Left lobe of liver (tissue), 2 donors: Measurements from ENCODE around the gene BCL2L12. TPM values are rescaled to one million over a fixed set of nuclear protein-coding genes. Genes with fewer than 3 reads are reported as not detected.
"Not testable (repeated sequence)": the region's sequence is repeated elsewhere in the genome, so short reads cannot be mapped to it uniquely, and the experiment has no call there.

Experiments
- ATAC-seq: fragments of 200-7000 bp; cut with Tn5 transposase; one replicate; pipeline ENCODE4 v1.9.1; 2020; ENCODE audit warnings: mild to moderate bottlenecking, moderate library complexity
- DNase-seq: peaks from one replicate; pipeline ENCODE4 v3.0.0-alpha.2; 2020; ENCODE audit warnings: low spot score
- total RNA-seq: library from RNA; stranded (reverse); gene quantifications from one replicate; pipeline ENCODE4 v1.2.1, GENCODE V29; 2021
- donor health status: DM: no; HTN: no; CAD: no; lungs with moderate emphysema.
- donor health status: DM: no; HTN: yes; CAD: no.

Gene BCL2L12
- total RNA-seq, 1 donor from 2014 or later = 13.7 TPM

DNA sequence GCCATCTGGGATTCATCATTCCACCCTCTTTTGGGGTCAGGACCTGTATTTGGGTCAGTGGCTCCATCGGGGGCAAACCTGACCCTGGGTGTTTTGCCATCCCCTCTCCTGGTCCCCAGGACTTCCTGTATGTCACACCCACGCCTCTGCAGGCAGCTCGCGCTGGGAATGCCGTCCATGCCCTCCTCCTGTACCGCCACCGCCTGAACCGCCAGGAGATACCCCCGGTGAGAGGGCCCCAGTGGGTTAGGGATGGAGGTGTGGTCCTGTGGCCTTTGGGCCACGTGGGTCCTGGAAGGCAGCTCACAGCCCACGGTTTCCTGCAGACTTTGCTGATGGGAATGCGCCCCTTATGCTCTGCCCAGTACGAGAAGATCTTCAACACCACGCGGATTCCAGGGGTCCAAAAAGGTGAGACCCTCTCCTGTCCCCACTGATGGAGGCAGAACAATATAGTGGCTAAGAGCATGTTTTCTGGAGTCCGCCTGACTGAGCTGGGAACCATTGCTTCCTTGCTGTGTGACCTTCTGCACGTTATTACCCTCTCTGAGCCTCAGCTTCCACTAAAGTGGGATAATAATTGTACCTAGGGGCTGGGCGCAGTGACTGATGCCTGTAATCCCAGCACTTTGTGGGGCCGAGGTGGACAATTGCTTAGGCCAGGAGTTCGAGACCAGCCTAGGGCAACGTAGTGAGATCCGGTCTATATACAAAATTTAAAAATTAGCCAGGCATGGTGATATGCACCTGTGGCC is 39.3 kb downstream of the BCL2L12 start:
- no peak for ATAC-seq

DNA sequence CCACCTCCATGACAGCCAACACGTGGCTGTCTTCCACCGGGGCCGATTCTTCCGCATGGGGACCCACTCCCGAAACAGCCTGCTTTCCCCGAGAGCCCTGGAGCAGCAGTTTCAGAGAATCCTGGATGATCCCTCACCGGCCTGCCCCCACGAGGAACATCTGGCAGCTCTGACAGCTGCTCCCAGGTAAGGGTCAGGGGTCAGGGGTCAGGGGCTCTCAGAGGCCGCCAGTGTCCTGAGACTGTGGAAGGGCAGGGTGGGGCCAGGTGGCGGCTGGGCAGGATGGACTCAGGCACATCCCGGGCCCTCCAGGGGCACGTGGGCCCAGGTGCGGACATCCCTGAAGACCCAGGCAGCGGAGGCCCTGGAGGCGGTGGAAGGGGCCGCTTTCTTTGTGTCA is 40.2 kb downstream of the BCL2L12 start:
- DNase-seq (no peak), ATAC-seq (no peak)

More for the DNA sequence above, 39.3 kb downstream of the BCL2L12 start:
- no peak for DNase-seq

DNA sequence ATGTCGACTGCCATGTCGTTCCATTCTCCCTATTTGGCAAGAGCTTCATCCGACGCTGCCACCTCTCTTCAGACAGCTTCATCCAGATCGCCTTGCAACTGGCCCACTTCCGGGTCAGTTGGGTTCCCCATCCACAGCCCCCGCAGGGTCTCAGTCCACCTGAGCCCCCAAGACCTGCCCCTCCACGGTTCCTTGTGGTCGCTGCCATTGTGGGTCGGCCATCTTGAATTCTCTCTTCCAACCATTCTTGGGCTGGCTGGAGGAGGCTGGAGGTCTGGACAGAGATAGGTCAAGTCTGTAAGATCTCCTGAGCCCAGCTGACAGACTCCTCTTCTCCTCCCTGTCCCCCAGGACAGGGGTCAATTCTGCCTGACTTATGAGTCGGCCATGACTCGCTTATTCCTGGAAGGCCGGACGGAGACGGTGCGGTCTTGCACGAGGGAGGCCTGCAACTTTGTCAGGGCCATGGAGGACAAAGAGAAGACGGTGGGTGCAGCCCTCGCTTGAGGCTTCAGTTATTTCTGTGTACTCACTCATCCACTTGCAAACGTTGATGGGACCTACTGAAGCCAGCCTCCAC is 44.7 kb downstream of the BCL2L12 start:
- ATAC-seq (no peak), DNase-seq (no peak)

DNA sequence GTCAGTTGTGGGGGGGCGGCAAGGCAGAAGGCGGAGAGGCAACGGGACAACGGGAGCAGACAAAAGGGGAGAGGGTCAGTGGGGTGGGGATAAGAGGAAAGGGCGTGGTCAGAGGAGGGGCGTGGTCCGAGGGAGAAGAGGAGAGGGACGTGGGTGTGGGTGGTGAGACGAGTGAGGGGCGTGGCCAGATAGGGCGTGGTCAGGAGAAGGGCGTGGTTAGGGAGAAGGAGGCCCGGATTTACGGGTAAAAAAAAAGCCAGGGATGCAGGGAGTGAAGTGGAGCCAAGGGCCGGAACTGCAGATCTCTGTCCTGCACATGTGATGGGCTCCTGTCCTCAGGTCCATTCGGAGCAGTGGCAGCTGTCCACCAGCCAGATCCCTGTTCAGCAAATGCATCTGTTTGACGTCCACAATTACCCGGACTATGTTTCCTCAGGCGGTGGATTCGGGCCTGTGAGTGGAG is 46.7 kb downstream of the BCL2L12 start:
- DNase-seq = no peak
- no peak for ATAC-seq

DNA sequence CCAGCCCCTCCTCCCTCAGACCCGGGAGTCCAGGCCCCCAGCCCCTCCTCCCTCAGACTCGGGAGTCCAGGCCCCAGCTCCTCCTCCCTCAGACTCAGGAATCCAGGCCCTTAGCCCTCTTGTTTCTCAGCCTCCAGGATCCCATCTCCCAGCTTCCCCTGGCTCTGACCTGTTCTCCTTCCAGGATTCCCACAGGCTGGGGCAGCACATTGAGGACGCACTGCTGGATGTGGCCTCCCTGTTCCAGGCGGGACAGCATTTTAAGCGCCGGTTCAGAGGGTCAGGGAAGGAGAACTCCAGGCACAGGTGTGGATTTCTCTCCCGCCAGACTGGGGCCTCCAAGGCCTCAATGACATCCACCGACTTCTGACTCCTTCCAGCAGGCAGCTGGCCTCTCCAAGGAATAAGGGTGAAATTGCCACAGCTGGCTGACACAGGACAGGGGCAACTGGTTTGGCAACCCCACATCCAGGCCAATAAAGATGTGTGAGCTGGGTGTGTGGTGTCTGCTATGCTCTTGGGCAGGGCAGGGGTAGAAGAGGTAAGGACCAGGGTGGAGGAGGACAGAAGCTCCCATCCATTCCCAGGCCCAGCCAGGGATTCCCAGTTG is 47.6 kb downstream of the BCL2L12 start:
- ATAC-seq (no peak), DNase-seq (no peak)

DNA sequence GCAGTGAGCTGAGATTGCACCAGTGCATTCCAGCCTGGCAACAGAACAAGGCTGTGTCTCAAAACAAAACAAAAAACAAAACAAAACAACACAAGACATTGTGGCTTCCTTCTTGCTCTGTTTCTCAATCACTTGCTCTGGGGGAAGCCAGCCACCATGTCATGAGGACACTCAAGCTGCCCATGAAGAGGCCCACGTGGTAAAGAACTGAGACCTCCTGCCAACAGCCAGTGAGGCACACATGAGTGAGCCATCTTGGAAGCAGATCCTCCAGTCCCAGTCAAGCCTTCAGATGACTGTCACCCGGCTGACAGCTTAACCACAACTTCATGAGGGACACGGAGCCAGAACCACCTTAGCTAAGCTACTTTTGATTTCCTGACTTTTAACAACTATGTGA is 50.4 kb downstream of the BCL2L12 start:
- ATAC-seq = no peak
- DNase-seq = no peak

DNA sequence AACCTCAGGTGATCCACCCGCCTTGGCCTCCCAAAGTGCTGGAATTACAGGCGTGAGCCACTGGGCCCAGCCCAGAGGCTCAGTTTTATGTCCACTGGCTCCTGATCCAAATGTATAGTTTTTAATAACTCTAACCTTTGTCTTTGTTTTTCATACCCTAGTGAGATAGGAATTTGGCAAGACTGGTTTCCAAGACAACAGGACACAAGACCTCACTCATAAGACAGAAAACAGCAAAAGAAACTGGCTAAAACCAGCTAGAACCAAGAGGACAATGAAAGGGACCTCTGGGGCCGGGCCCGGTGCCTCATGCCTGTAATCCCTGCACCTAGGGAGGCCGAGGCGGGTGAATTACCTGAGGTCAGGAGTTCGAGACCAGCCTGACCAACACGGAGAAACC is 52.8 kb downstream of the BCL2L12 start:
- DNase-seq (no peak), ATAC-seq (no peak)

DNA sequence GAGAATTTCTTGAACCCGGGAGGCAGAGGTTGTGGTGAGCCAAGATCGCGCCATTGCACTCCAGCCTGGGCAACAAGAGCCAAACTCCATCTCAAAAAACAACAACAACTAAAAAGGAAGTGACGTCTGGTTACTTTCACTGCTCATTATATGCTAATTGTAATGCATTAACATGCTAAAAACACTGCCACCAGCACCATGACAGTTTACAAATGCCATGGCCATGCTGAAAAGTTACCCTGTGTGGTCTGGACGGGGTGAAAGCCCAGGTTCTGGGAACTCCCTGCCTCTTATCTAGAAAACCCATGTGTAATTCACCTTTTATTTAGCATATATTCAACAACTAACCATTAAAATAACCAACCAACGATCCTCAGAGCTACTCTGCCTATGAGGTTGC is 53.3 kb downstream of the BCL2L12 start:
- DNase-seq = no peak
- no peak for ATAC-seq

DNA sequence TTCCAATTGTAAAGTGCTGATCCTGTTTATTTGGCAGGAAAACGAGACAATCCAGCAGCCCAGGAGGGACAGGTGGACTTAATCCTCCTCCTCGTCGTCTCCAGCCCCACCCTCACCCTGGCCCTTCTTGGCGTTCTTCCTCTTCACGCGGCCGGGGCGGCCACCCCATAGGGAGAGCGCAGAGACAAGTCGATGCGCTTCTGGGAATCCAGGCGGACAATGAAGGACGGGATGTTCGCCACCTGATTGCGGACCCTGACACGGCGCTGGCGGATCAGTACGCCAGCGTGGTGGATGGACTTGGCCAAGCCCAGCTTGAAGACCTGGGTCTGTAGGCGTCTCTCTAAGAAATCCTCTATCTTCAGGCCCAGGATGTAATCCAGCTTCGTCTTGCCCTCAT is 53.7 kb downstream of the BCL2L12 start:
- not testable (repeated sequence) for ATAC-seq, DNase-seq

Other genes starting within 250 kb of the BCL2L12 start
- not detected for gene PTH2, start 242.5 kb upstream of the BCL2L12 start, total RNA-seq
- not detected for gene GFY, start 240.5 kb upstream of the BCL2L12 start, total RNA-seq
- gene SLC17A7, start 224.4 kb upstream of the BCL2L12 start, total RNA-seq = 0.15 TPM
- 48.8 TPM for gene PIH1D1, start 214.1 kb upstream of the BCL2L12 start, total RNA-seq
- 29.7 TPM for gene ALDH16A1, start 212.7 kb upstream of the BCL2L12 start, total RNA-seq
- gene FLT3LG, start 191.7 kb upstream of the BCL2L12 start, total RNA-seq = 2.1 TPM
- gene RPL13A, start 178.3 kb upstream of the BCL2L12 start, total RNA-seq = 972 TPM
- gene RPS11, start 169.5 kb upstream of the BCL2L12 start, total RNA-seq = 507 TPM
- 262 TPM for gene FCGRT, start 153.3 kb upstream of the BCL2L12 start, total RNA-seq
- gene RCN3, start 137.9 kb upstream of the BCL2L12 start, total RNA-seq = 22.8 TPM
- 29.1 TPM for gene NOSIP, start 85.4 kb upstream of the BCL2L12 start, total RNA-seq
- gene PRRG2, start 84.6 kb upstream of the BCL2L12 start, total RNA-seq = 8.5 TPM
- gene PRR12, start 74.8 kb upstream of the BCL2L12 start, total RNA-seq = 10.5 TPM
- gene RRAS, start 25.8 kb upstream of the BCL2L12 start, total RNA-seq = 8.9 TPM
- gene SCAF1, start 23.7 kb upstream of the BCL2L12 start, total RNA-seq = 35.5 TPM
- gene IRF3, start 76 bp upstream of the BCL2L12 start, total RNA-seq = 50.1 TPM
- 28.7 TPM for gene PRMT1, start 11.3 kb downstream of the BCL2L12 start, total RNA-seq
- 0.86 TPM for gene ADM5, start 23.7 kb downstream of the BCL2L12 start, total RNA-seq
- 0.91 TPM for gene CPT1C, start 25.2 kb downstream of the BCL2L12 start, total RNA-seq
- 0.30 TPM for gene TSKS, start 97.4 kb downstream of the BCL2L12 start, total RNA-seq
- gene AP2A1, start 101.1 kb downstream of the BCL2L12 start, total RNA-seq = 52.9 TPM
- gene FUZ, start 147.4 kb downstream of the BCL2L12 start, total RNA-seq = 9.3 TPM
- 16.5 TPM for gene MED25, start 152.4 kb downstream of the BCL2L12 start, total RNA-seq
- 86.0 TPM for gene PTOV1, start 185.2 kb downstream of the BCL2L12 start, total RNA-seq
- 33.7 TPM for gene PNKP, start 201.6 kb downstream of the BCL2L12 start, total RNA-seq
- gene AKT1S1, start 211.4 kb downstream of the BCL2L12 start, total RNA-seq = 27.6 TPM
- gene TBC1D17, start 211.8 kb downstream of the BCL2L12 start, total RNA-seq = 31.7 TPM
- 0.13 TPM for gene IL4I1, start 231.0 kb downstream of the BCL2L12 start, total RNA-seq